GM18517 (cell line): Measurements from ENCODE around the gene TCTN3.
A peak's percentile ranks its signal among the peaks of the same experiment; 100 is the strongest.
"Not testable (repeated sequence)": the region's sequence is repeated elsewhere in the genome, so short reads cannot be mapped to it uniquely, and the experiment has no call there.

ENCODE experiments used
- ATAC-seq: cut with Tn5 transposase; IDR thresholded peaks from one replicate; pipeline ENCODE4 v1.9.1; 2021; ENCODE audit warnings: mild to moderate bottlenecking, moderate library complexity; ENCODE audit not compliant: unreplicated experiment

Gene TCTN3

GRCh38 chr10:95688648-95689047 is 5.1 kb downstream of the TCTN3 start:
- ATAC-seq = no peak

DNA sequence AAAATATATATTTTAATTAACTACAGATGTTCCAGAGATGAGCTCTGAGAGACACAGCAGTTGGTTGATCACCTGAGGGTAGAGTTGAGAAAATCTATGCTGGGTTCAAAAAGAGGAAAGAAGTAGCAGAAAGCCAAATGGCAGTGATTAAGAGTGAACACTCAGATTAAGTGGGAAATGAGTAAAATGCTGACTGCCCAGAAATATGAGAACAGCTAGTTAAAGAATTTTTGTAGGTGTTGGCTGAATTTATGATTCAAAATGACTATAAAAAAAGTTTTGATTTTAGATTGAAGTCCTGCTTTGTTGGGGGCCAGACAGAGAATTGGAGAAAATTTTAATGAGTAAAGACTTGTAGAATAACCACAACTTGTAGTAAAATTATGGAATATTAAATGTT is 9.8 kb downstream of the TCTN3 start:
- ATAC-seq = no peak

- no peak for ATAC-seq
These were observed 18.2 kb downstream of the TCTN3 start for GRCh38 chr10:95675403-95676116.

GRCh38 chr10:95674643-95675042 is 19.1 kb downstream of the TCTN3 start:
- ATAC-seq = no peak

DNA sequence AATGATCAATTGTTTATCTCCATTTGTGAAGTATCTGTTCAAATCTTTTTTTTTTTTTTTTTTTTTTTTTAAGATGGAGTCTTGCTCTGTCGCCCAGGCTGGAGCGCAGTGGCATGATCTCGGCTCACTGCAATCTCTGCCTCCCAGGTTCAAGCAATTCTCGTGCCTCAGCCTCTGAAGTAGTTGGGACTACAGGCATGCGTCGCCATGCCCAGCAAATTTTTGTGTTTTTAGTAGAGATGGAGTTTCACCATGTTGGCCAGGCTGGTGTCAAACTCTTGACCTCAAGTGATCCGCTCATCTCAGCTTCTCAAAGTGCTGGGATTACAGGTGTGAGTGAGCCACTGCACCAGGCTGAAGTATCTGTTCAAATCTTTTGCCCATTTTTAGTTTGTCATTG is 21.1 kb downstream of the TCTN3 start:
- not testable (repeated sequence) for ATAC-seq

- ATAC-seq = no peak
These were observed 29.2 kb downstream of the TCTN3 start for GRCh38 chr10:95664543-95664942.

DNA sequence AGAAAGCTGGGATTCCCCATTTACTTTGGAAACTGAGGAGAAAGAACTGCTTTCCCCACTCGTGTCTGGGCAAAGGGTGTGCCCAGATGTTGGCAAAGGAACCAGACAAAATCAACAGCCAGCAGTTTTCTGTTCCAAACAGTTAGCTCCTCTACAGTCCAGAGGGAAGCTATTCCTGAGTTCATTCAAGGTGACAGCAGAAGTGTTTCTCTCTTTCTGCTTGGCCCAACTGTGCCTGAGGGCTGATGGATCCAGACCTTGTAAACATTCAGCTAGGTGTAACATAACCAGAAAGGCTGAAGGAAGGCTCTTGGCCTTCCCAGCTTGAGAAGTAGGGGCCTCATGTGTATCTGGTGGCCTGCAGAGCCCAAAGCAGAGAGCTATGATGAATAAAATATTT is 30.2 kb downstream of the TCTN3 start:
- ATAC-seq = no peak

DNA sequence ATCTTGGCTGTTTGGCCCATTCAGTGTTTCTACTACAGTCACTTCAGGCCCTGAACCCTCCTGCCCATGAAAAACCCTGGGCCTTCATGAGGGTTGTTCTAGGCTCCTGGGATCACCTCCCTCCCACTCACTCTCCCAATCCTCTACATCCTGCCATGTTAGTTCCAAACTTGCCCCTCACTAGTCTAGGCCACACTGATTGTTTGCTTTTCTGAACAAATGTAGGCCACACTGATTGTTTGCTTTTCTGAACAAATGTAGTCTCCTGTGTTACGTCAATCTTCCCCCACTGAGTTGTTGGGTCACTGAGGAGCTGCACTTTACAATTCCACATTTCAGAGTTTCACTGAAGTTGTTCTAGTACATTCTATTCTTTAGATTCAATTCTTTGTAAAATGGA is 31.9 kb downstream of the TCTN3 start:
- no peak for ATAC-seq

GRCh38 chr10:95660283-95660682 is 33.4 kb downstream of the TCTN3 start:
- ATAC-seq = no peak

GRCh38 chr10:95657250-95657649 is 36.5 kb downstream of the TCTN3 start:
- no peak for ATAC-seq

- peak; percentile 91 for ATAC-seq
These were observed 37.2 kb downstream of the TCTN3 start, which contains the start of gene ALDH18A1 for GRCh38 chr10:95656291-95657164. Gene ALDH18A1 (minus strand): TSS chr10:95656711. CDS start chr10:95653377, 3,334 bp downstream.

- no peak for ATAC-seq
These were observed 38.0 kb downstream of the TCTN3 start for GRCh38 chr10:95655571-95656290.

DNA sequence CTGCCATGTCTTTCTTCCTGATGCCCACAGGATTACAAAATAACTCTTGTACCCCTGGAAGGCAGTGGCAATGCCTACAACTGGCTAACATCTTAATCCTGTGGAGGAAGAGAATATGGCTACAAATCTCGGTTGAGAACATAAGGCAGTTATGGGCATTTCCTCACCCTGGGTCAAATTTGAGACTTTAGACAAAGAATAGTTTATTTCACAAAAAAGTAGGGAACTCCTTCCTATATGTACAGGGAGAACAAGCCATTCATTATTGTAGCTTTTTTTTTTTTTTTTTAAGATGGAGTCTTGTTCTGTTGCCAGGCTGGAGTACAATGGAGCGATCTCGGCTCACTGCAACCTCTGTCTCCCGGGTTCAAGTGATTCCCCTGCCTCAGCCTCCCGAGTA is 39.8 kb downstream of the TCTN3 start:
- no peak for ATAC-seq

DNA sequence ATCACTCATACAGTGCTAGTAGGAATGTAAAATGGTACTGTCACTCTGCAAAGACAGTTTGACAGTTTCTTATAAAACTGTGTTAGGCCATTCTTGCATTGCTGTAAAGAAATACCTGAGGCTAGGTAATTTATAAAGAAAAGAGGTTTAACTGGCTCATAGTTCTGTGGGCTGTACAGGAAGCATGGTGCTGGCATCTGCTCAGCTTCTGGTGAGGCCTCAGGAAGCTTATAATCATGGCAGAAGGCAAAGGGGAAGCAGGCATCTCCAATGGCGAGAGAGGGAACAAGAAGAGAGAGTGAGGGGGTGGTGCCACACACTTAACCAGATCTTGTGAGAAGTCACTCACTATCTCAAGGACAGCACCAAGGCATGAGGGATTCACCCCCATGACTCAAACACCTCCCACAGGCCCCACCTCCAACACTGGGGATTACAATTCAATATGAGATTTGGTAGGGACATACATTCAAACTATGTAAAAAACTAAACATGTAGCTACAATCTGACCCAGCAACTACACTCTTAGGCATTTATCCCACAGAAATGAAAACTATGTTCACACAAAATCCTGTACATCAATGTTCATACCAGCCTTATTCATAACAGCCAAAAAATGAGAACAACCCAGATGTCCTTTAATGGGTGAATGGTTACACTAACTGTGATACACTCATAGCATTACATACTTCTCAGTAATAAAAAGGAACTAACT is 42.2 kb downstream of the TCTN3 start:
- ATAC-seq = no peak

GRCh38 chr10:95650232-95650631 is 43.5 kb downstream of the TCTN3 start:
- no peak for ATAC-seq

DNA sequence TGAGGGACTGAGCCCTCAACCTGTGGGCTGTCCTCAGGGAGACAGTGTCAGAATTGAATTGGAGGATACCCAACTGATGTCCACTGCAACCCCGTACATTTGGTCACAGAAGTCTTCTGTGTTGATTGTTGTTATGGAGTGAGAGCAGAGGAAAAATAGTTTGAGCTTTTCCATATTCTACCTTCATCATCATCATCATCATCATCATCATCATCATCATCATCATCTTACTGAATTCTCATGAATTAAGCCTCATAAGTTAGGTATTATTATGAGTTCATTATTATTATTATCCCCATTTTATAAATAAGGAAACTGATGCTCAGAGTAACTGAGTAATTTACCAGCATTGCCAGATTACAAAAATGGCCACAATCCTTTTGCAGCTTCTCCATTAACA is 45.6 kb downstream of the TCTN3 start:
- ATAC-seq = no peak

DNA sequence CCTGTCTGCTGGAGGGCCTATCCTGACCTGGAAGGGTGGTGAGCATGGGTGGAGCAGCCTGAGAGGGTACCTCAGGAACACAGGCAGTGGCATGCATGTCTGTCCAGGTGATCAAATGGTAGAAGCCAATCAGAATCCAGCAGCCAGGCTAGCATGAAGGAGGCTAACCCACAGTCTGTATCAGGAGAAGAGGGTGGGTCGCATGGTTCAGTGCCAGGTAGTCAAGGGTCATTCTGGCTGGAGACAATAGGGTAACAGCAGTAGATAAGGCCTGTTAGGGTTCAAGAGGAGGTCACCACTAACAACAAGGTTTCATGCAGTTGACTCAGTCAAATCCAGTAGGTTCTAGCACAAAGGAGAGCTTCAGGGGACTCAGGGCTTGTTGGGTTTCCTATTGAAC is 47.6 kb downstream of the TCTN3 start:
- no peak for ATAC-seq

DNA sequence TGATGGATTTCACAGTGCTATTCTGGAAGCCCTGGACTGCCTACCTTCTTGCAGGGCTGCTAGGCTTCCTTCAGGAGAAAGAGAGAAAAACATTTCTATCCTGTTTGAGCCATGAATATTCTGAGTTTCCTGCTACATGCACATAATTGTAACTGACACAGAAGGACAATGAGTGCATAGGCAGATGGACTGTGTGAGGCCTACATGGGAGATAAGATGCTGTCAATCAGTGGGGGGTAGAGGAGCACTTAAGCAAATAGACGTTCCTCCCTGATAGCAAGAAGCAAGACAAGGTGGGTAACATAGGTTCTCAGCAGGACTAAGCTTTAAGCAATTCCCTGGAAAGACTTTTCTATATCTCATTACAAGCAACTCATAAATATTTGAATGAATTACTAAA is 48.8 kb downstream of the TCTN3 start:
- ATAC-seq = no peak

- no peak for ATAC-seq
These were observed 52.8 kb downstream of the TCTN3 start for GRCh38 chr10:95640891-95641315.

GRCh38 chr10:95637911-95638310 is 55.8 kb downstream of the TCTN3 start:
- ATAC-seq = no peak

GRCh38 chr10:95637140-95637539 is 56.6 kb downstream of the TCTN3 start:
- ATAC-seq = no peak
